C4-2B (cell line): Measurements from ENCODE around the gene SLC4A1.

Experiments used
- ZFX ChIP-seq: fragments of 450-650 bp; IDR thresholded peaks from 2 replicates; pipeline ENCODE4 v1.6.1; 2017
- TF ChIP-seq, protein P1 (sequence below): fragments of 450-650 bp; conservative IDR thresholded peaks from 2 replicates; pipeline ENCODE4 v1.5.1; 2017; ENCODE audit warnings: mild to moderate bottlenecking

DNA sequence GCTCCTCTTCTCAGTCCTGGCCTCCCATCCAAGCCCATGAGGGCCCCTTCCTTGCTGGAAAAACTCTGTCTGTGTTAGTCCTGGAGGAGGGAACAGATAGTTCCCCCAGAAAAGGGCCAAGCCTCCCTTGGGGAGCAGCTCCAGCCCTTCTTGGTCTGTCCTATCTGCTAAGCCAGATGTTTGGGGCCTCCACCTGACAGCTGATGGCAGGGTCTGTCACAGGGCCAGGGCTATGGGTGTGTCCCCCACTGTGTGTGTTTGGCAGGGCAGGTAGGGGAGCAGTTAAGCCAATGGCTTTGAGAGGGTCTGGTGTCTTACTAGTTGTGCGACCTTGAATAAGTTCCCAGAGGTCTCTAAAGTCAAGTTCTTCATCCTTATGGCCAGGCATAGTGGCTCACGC, 13.6 kb upstream of the SLC4A1 start:
- TF ChIP-seq, protein P1, sequence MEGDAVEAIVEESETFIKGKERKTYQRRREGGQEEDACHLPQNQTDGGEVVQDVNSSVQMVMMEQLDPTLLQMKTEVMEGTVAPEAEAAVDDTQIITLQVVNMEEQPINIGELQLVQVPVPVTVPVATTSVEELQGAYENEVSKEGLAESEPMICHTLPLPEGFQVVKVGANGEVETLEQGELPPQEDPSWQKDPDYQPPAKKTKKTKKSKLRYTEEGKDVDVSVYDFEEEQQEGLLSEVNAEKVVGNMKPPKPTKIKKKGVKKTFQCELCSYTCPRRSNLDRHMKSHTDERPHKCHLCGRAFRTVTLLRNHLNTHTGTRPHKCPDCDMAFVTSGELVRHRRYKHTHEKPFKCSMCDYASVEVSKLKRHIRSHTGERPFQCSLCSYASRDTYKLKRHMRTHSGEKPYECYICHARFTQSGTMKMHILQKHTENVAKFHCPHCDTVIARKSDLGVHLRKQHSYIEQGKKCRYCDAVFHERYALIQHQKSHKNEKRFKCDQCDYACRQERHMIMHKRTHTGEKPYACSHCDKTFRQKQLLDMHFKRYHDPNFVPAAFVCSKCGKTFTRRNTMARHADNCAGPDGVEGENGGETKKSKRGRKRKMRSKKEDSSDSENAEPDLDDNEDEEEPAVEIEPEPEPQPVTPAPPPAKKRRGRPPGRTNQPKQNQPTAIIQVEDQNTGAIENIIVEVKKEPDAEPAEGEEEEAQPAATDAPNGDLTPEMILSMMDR = no peak
- TF ChIP-seq ZFX = no peak
